Measurements from ENCODE around the gene TMEM121. TPM values are rescaled to one million over a fixed set of nuclear protein-coding genes. Genes with fewer than 3 reads are reported as not detected.
"Not testable (repeated sequence)": the region's sequence is repeated elsewhere in the genome, so short reads cannot be mapped to it uniquely, and the experiment has no call there.

The TMEM121 gene
- total and polyA plus RNA-seq, 2 of the 4 experiments (the other 2 are of a cell fraction), result 2.7 to 6.3 TPM

GRCh38 chr14:105571181-105571951, 45.0 kb downstream of the TMEM121 start:
- H3K23ac ChIP-seq (ENCODE audit: low read depth, low read length); H2BK20ac ChIP-seq (ENCODE audit: low read depth, low read length); H4K5ac ChIP-seq (ENCODE audit: low read depth, low read length); H3K79me1 ChIP-seq (ENCODE audit: low read depth in 1 of 2, low read length in 2 of 2); H2AFZ ChIP-seq (replicated peaks; ENCODE audit: low read length, poor library complexity); ATAC-seq (ENCODE audit: low read depth); H3K9me3 ChIP-seq (ENCODE audit: control insufficient read depth, insufficient read depth, low read length); H3K9me1 ChIP-seq (ENCODE audit: insufficient read depth, low read length); H2BK5ac ChIP-seq (ENCODE audit: low read depth, low read length, poor library complexity, severe bottlenecking); POLR2A ChIA-PET (ENCODE audit: unreplicated experiment); H3K27ac ChIP-seq (ENCODE audit: insufficient read depth, low read length); intact Hi-C loops (cut with micrococcal nuclease); H4K20me1 ChIP-seq (ENCODE audit: insufficient read depth, low read length); H3K27me3 ChIP-seq (ENCODE audit: control insufficient read depth, insufficient read depth, low read length); H3K4me3 ChIP-seq (ENCODE audit: insufficient read depth, low read depth, low read length); H2AK9ac ChIP-seq (replicated peaks; ENCODE audit: low read depth, low read length, poor library complexity); H3K56ac ChIP-seq (ENCODE audit: extremely low read depth, insufficient read depth, low read length); dilution Hi-C loops (cut with HindIII; ENCODE audit: low sequenced_read_pairs, unreplicated experiment); H3K14ac ChIP-seq (replicated peaks; ENCODE audit: low read depth, low read length); BruUV-seq (replicated peaks); in situ Hi-C loops (cut with MboI; ENCODE audit: low sequenced_read_pairs); H2BK15ac ChIP-seq (ENCODE audit: low read depth, low read length); H3K4ac ChIP-seq (ENCODE audit: low read depth, low read length); DNase-seq; H4K91ac ChIP-seq (ENCODE audit: insufficient read depth, low read depth, low read length); H3K18ac ChIP-seq (ENCODE audit: low read depth, low read length); H3K4me2 ChIP-seq (ENCODE audit: low read depth, low read length); H4K8ac ChIP-seq (ENCODE audit: low read depth in 2 of 2, low read length in 2 of 2); H3K4me1 ChIP-seq (ENCODE audit: control insufficient read depth, insufficient read depth, low read length); H3K36me3 ChIP-seq (ENCODE audit: control insufficient read depth, insufficient read depth, low read length); H3K9ac ChIP-seq (ENCODE audit: low read depth, low read length); H2BK120ac ChIP-seq (ENCODE audit: low read depth, low read length); H2AK5ac ChIP-seq (ENCODE audit: low read depth, low read length); CTCF ChIA-PET: not testable (repeated sequence)
- no CpG with 5 or more reads among the region's 21 CpGs for WGBS, 2 experiments (ENCODE audit: extremely low coverage in 2 of 2, insufficient read length in 1 of 2)

DNA sequence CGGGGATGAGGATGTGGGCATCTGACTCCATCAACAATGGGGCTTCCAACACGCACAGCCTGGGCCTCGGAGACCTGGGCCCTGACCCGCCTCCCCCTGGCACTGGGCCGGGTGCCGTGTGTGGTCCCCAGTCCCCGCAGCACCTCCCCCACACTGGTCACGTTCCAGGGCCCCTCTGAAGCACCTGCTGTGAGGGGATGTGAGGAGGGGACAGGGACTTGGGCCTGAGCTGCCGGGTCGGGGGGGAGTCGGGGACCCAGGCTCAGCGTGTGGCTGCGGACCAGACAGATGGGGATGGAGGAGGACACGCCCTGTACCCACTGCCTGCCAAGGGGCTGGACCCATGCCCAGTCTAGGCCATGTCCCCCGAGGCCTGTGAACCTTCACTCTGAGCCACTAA, 45.7 kb downstream of the TMEM121 start:
- CTCF ChIA-PET; H4K91ac ChIP-seq (ENCODE audit: insufficient read depth, low read depth, low read length); in situ Hi-C loops (cut with MboI; ENCODE audit: low sequenced_read_pairs); H2BK15ac ChIP-seq (ENCODE audit: low read depth, low read length); H2AFZ ChIP-seq (replicated peaks; ENCODE audit: low read length, poor library complexity); H3K4me2 ChIP-seq (ENCODE audit: low read depth, low read length); H3K79me1 ChIP-seq (ENCODE audit: low read depth in 1 of 2, low read length in 2 of 2); intact Hi-C loops (cut with micrococcal nuclease); H4K8ac ChIP-seq (ENCODE audit: low read depth in 2 of 2, low read length in 2 of 2); H3K18ac ChIP-seq (ENCODE audit: low read depth, low read length); H4K20me1 ChIP-seq (ENCODE audit: insufficient read depth, low read length); H2AK9ac ChIP-seq (replicated peaks; ENCODE audit: low read depth, low read length, poor library complexity); H3K14ac ChIP-seq (replicated peaks; ENCODE audit: low read depth, low read length); H4K5ac ChIP-seq (ENCODE audit: low read depth, low read length); H3K4ac ChIP-seq (ENCODE audit: low read depth, low read length); H3K4me1 ChIP-seq (ENCODE audit: control insufficient read depth, insufficient read depth, low read length); H3K9ac ChIP-seq (ENCODE audit: low read depth, low read length); DNase-seq; BruUV-seq (replicated peaks); H2AK5ac ChIP-seq (ENCODE audit: low read depth, low read length); H3K23ac ChIP-seq (ENCODE audit: low read depth, low read length); H3K56ac ChIP-seq (ENCODE audit: extremely low read depth, insufficient read depth, low read length); POLR2A ChIA-PET (ENCODE audit: unreplicated experiment); H2BK20ac ChIP-seq (ENCODE audit: low read depth, low read length); H3K4me3 ChIP-seq (ENCODE audit: insufficient read depth, low read depth, low read length); H3K9me3 ChIP-seq (ENCODE audit: control insufficient read depth, insufficient read depth, low read length); H3K27ac ChIP-seq (ENCODE audit: insufficient read depth, low read length); H3K27me3 ChIP-seq (ENCODE audit: control insufficient read depth, insufficient read depth, low read length); dilution Hi-C loops (cut with HindIII; ENCODE audit: low sequenced_read_pairs, unreplicated experiment); ATAC-seq (ENCODE audit: low read depth); H3K36me3 ChIP-seq (ENCODE audit: control insufficient read depth, insufficient read depth, low read length); H2BK120ac ChIP-seq (ENCODE audit: low read depth, low read length); H3K9me1 ChIP-seq (ENCODE audit: insufficient read depth, low read length); H2BK5ac ChIP-seq (ENCODE audit: low read depth, low read length, poor library complexity, severe bottlenecking): not testable (repeated sequence)
- WGBS, 2 experiments (ENCODE audit: extremely low coverage in 2 of 2, insufficient read length in 1 of 2), result no CpG with 5 or more reads among the region's 15 CpGs

Data from IMR-90 (cell line).